ENCODE measurements around the gene CKAP4. TPM values are rescaled to one million over a fixed set of nuclear protein-coding genes. Genes with fewer than 3 reads are reported as not detected.

The CKAP4 gene
- total and polyA plus RNA-seq, 2 experiments from 2014 or later, result 151 to 258 TPM

DNA sequence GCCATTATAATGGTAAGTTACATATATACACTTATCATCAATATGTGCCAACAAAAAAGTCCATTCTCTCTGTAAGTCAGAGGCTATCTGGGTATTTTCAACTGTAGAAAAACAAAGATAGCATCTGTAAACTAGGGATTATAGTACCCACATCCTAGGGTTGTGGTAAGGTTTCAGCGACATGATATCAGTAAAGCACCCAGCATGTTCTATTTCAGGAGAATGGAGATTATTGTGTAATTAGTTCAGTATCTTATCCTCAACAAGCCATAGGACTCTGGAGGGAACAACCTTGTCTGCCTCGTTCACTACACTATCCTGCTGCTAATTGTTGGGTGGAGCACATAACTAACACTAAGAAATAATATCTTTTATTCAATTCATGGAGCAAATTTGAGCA is 19.7 kb upstream of the CKAP4 start:
- WGBS (ENCODE audit: low lambda C conversion rate, missing lambda C conversion rate), result 37% methylated on average over 2 of the region's 2 CpGs
- Histone ChIP-seq H4K20me1 (ENCODE audit: insufficient read depth, poor library complexity, severe bottlenecking) (no peaks in the 10 kb centered on the region), H3K9me2 (replicated peaks; ENCODE audit: insufficient read depth) (no peaks in the 10 kb centered on the region), H3K4me2 (no peak overlapping the region), H3K9me3 (ENCODE audit: low read depth) (no peaks in the 10 kb centered on the region), H3K27me3 (no peaks in the 10 kb centered on the region), H2AFZ (no peak overlapping the region), H3K27ac (no peak overlapping the region), H3K36me3 (replicated peaks; ENCODE audit: insufficient read depth, low read depth) (no peaks in the 10 kb centered on the region), H3K79me2 (no peaks in the 10 kb centered on the region), H3K4me3 (no peak overlapping the region), H3K4me1 (ENCODE audit: insufficient read depth) (no peaks in the 10 kb centered on the region)
- no peak for DNase-seq (ENCODE audit: low spot score)
- TF ChIP-seq EZH2 (IDR thresholded peaks at IDR 0.05; ENCODE audit: borderline replicate concordance) (no peak), EZH2phosphoT487 (IDR thresholded peaks at IDR 0.05; ENCODE audit: low read depth, severe bottlenecking, unreplicated experiment) (no peak)
- TF ChIP-seq, protein P1, sequence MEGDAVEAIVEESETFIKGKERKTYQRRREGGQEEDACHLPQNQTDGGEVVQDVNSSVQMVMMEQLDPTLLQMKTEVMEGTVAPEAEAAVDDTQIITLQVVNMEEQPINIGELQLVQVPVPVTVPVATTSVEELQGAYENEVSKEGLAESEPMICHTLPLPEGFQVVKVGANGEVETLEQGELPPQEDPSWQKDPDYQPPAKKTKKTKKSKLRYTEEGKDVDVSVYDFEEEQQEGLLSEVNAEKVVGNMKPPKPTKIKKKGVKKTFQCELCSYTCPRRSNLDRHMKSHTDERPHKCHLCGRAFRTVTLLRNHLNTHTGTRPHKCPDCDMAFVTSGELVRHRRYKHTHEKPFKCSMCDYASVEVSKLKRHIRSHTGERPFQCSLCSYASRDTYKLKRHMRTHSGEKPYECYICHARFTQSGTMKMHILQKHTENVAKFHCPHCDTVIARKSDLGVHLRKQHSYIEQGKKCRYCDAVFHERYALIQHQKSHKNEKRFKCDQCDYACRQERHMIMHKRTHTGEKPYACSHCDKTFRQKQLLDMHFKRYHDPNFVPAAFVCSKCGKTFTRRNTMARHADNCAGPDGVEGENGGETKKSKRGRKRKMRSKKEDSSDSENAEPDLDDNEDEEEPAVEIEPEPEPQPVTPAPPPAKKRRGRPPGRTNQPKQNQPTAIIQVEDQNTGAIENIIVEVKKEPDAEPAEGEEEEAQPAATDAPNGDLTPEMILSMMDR (IDR thresholded peaks at IDR 0.05; ENCODE audit: poor library complexity), result no peak

DNA sequence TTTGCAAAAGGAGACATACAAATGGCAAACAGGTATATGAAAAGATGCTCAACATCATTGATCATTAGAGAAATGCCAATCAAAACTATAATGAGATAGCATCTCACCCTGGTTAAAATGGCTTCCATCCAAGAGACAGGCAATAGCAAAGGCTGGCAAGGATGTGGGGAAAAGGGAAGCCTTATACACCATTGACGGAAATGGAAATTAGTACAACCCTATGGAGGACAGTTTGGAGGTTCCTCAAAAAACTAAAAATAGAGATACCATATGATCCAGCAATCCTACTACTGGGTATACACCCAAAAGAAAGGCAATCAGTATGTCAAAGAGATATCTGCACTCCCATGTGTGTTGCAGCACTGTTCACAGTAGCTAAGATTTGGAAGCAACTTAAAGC is 17.3 kb upstream of the CKAP4 start:
- no peak for DNase-seq (ENCODE audit: low spot score)
- 100% methylated on average over 1 of the region's 1 CpG for WGBS (ENCODE audit: low lambda C conversion rate, missing lambda C conversion rate)
- H3K4me1 ChIP-seq (ENCODE audit: insufficient read depth), result no peaks in the 10 kb centered on the region
- H4K20me1 ChIP-seq (ENCODE audit: insufficient read depth, poor library complexity, severe bottlenecking), result no peaks in the 10 kb centered on the region
- H3K27ac ChIP-seq, result no peak overlapping the region
- H3K4me2 ChIP-seq, result no peak overlapping the region
- no peaks in the 10 kb centered on the region for H3K9me3 ChIP-seq (ENCODE audit: low read depth)
- H2AFZ ChIP-seq, result no peak overlapping the region
- no peaks in the 10 kb centered on the region for H3K36me3 ChIP-seq (replicated peaks; ENCODE audit: insufficient read depth, low read depth)
- H3K4me3 ChIP-seq, result no peak overlapping the region
- H3K27me3 ChIP-seq, result no peaks in the 10 kb centered on the region
- no peaks in the 10 kb centered on the region for H3K9me2 ChIP-seq (replicated peaks; ENCODE audit: insufficient read depth)
- no peaks in the 10 kb centered on the region for H3K79me2 ChIP-seq
- TF ChIP-seq, protein P1 (IDR thresholded peaks at IDR 0.05; ENCODE audit: poor library complexity), result no peak
- TF ChIP-seq EZH2 (IDR thresholded peaks at IDR 0.05; ENCODE audit: borderline replicate concordance) (no peak), EZH2phosphoT487 (IDR thresholded peaks at IDR 0.05; ENCODE audit: low read depth, severe bottlenecking, unreplicated experiment) (no peak)

DNA sequence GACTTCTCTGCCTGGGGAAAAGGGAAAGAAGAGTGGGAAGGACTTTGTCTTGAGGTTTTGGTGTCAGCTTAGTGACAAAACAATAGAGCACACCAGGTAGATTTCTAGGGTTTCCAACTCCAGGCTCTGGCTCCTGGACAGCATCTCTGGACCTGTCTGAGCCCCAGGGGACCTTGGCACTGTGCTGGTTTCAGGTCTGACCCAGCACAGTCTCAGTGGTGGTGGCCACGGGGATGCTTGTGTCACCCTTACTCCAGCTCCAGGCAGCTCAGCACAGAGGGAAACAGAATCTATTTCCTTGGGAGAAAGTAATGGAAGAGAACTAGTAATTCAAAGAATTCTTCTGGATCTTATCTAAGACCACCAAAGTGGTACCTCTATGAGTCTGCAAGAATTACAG is 11.1 kb upstream of the CKAP4 start:
- Histone ChIP-seq H3K79me2 (no peaks in the 10 kb centered on the region), H3K4me1 (ENCODE audit: insufficient read depth) (no peaks in the 10 kb centered on the region), H3K4me2 (no peak overlapping the region), H3K36me3 (replicated peaks; ENCODE audit: insufficient read depth, low read depth) (no peaks in the 10 kb centered on the region), H3K9me3 (ENCODE audit: low read depth) (no peaks in the 10 kb centered on the region), H3K27me3 (no peaks in the 10 kb centered on the region), H3K27ac (no peak overlapping the region), H4K20me1 (ENCODE audit: insufficient read depth, poor library complexity, severe bottlenecking) (no peaks in the 10 kb centered on the region), H3K9me2 (replicated peaks; ENCODE audit: insufficient read depth) (no peaks in the 10 kb centered on the region), H2AFZ (no peak overlapping the region), H3K4me3 (no peak overlapping the region)
- whole genome bisulfite sequencing (ENCODE audit: low lambda C conversion rate, missing lambda C conversion rate), result 80% methylated on average over 1 of the region's 1 CpG
- no peak for DNase-seq (ENCODE audit: low spot score)
- TF ChIP-seq EZH2 (IDR thresholded peaks at IDR 0.05; ENCODE audit: borderline replicate concordance) (no peak), EZH2phosphoT487 (IDR thresholded peaks at IDR 0.05; ENCODE audit: low read depth, severe bottlenecking, unreplicated experiment) (no peak)
- TF ChIP-seq, protein P1 (IDR thresholded peaks at IDR 0.05; ENCODE audit: poor library complexity), result no peak

DNA sequence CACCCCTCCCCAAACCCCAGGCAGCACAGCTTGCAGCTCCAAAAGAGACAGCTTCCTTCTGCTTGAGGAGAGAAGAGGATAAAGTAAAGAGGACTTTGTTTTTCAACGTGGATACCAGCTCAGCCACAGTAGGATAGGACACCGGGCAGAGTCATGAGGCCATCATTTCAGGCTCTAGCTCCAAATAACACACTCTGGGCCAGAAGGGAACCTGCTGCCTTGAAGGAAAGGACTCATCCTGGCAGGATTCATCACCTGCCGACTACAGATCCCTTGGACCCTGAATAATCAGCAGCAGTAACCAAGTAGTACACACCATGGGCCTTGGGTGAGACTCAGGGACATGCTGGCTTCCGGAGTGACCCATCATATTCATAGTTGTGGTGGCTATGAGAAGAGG is 10.4 kb upstream of the CKAP4 start:
- H3K9me2 ChIP-seq (replicated peaks; ENCODE audit: insufficient read depth), result no peaks in the 10 kb centered on the region
- H3K4me1 ChIP-seq (ENCODE audit: insufficient read depth), result no peaks in the 10 kb centered on the region
- 91% methylated on average over 4 of the region's 4 CpGs for WGBS (ENCODE audit: low lambda C conversion rate, missing lambda C conversion rate)
- H3K36me3 ChIP-seq (replicated peaks; ENCODE audit: insufficient read depth, low read depth), result no peaks in the 10 kb centered on the region
- no peak overlapping the region for H3K27ac ChIP-seq
- no peaks in the 10 kb centered on the region for H3K27me3 ChIP-seq
- no peak overlapping the region for H3K4me2 ChIP-seq
- no peak for DNase-seq (ENCODE audit: low spot score)
- no peaks in the 10 kb centered on the region for H3K79me2 ChIP-seq
- no peaks in the 10 kb centered on the region for H3K9me3 ChIP-seq (ENCODE audit: low read depth)
- H3K4me3 ChIP-seq, result no peak overlapping the region
- H4K20me1 ChIP-seq (ENCODE audit: insufficient read depth, poor library complexity, severe bottlenecking), result no peaks in the 10 kb centered on the region
- H2AFZ ChIP-seq, result no peak overlapping the region
- TF ChIP-seq EZH2 (IDR thresholded peaks at IDR 0.05; ENCODE audit: borderline replicate concordance), result no peak
- no peak for TF ChIP-seq EZH2phosphoT487 (IDR thresholded peaks at IDR 0.05; ENCODE audit: low read depth, severe bottlenecking, unreplicated experiment)
- TF ChIP-seq, protein P1 (IDR thresholded peaks at IDR 0.05; ENCODE audit: poor library complexity), result no peak

All from hepatocyte (in vitro differentiated cells).